ENCODE results near the gene GADD45G. TPM values are rescaled to one million over a fixed set of nuclear protein-coding genes. Genes with fewer than 3 reads are reported as not detected.

GADD45G gene
- polyA plus RNA-seq, 3 donors = 1.1 to 9.0 (median 1.3) TPM

- Mint-ChIP-seq H3K27ac (no peak overlapping the region), H3K4me1 (no peaks in the 10 kb centered on the region), H3K36me3 (no peaks in the 10 kb centered on the region), H3K9me3 (peaks cover 0 to 7% (median 0%) of the 10 kb centered on the region in 7 donors), H3K4me3 (no peak overlapping the region), H3K27me3 (ENCODE audit: low read depth in 3 of 3) (peaks cover 5 to 12% (median 8%) of the 10 kb centered on the region in 3 donors)
- Histone ChIP-seq H3K27me3 (ENCODE audit: control insufficient read depth in 2 of 2, insufficient read depth in 2 of 2, low read length in 2 of 2) (no peaks in the 10 kb centered on the region), H3K4me1 (ENCODE audit: control insufficient read depth in 1 of 2, insufficient read depth in 2 of 2, low read length in 2 of 2) (no peaks in the 10 kb centered on the region), H3K4me2 (replicated peaks; ENCODE audit: extremely low read depth, low read length, poor library complexity, severe bottlenecking) (no peak overlapping the region), H4K20me1 (ENCODE audit: insufficient read depth, low read length) (no peaks in the 10 kb centered on the region), H2AFZ (ENCODE audit: insufficient read depth, low read depth, low read length, poor library complexity, severe bottlenecking) (no peak overlapping the region), H3K36me3 (replicated peaks in 1 of 2; ENCODE audit: control insufficient read depth in 1 of 2, insufficient read depth in 2 of 2, low read length in 2 of 2) (no peaks in the 10 kb centered on the region), H3K27ac (ENCODE audit: low read depth in 1 of 2, low read length in 2 of 2) (no peak overlapping the region), H3K9me3 (replicated peaks in 1 of 2; ENCODE audit: control insufficient read depth in 1 of 2, insufficient read depth in 1 of 2, low read length in 2 of 2) (no peaks in the 10 kb centered on the region), H3K4me3 (replicated peaks in 1 of 3; ENCODE audit: low read depth in 2 of 3, low read length in 3 of 3) (no peak overlapping the region), H3K79me2 (ENCODE audit: insufficient read depth, low read length) (no peaks in the 10 kb centered on the region), H3K9ac (ENCODE audit: insufficient read depth, low read length, poor library complexity, severe bottlenecking) (no peak overlapping the region)
- intact Hi-C loops (cut with micrococcal nuclease) = no loop called here
- 100% methylated on average over 1 of the region's 8 CpGs for WGBS (ENCODE audit: insufficient coverage)
- DNase-seq = no peak
- TF ChIP-seq CTCF (IDR thresholded peaks at IDR 0.05) = no peak
These were observed 41.6 kb downstream of the GADD45G start for GRCh38 chr9:89646189-89646939.

GRCh38 chr9:89647366-89648128, 42.7 kb downstream of the GADD45G start:
- DNase-seq = no peak
- Histone ChIP-seq H3K9me3 (replicated peaks in 1 of 2; ENCODE audit: control insufficient read depth in 1 of 2, insufficient read depth in 1 of 2, low read length in 2 of 2) (no peaks in the 10 kb centered on the region), H4K20me1 (ENCODE audit: insufficient read depth, low read length) (no peaks in the 10 kb centered on the region), H3K4me1 (ENCODE audit: control insufficient read depth in 1 of 2, insufficient read depth in 2 of 2, low read length in 2 of 2) (no peaks in the 10 kb centered on the region), H3K27me3 (ENCODE audit: control insufficient read depth in 2 of 2, insufficient read depth in 2 of 2, low read length in 2 of 2) (no peaks in the 10 kb centered on the region), H3K4me2 (replicated peaks; ENCODE audit: extremely low read depth, low read length, poor library complexity, severe bottlenecking) (no peak overlapping the region), H2AFZ (ENCODE audit: insufficient read depth, low read depth, low read length, poor library complexity, severe bottlenecking) (no peak overlapping the region), H3K27ac (ENCODE audit: low read depth in 1 of 2, low read length in 2 of 2) (no peak overlapping the region), H3K36me3 (replicated peaks in 1 of 2; ENCODE audit: control insufficient read depth in 1 of 2, insufficient read depth in 2 of 2, low read length in 2 of 2) (no peaks in the 10 kb centered on the region), H3K4me3 (replicated peaks in 1 of 3; ENCODE audit: low read depth in 2 of 3, low read length in 3 of 3) (no peak overlapping the region), H3K9ac (ENCODE audit: insufficient read depth, low read length, poor library complexity, severe bottlenecking) (no peak overlapping the region), H3K79me2 (ENCODE audit: insufficient read depth, low read length) (no peaks in the 10 kb centered on the region)
- Mint-ChIP-seq H3K4me1 (no peaks in the 10 kb centered on the region), H3K36me3 (no peaks in the 10 kb centered on the region), H3K9me3 (peaks cover 0 to 7% (median 0%) of the 10 kb centered on the region in 7 donors), H3K27ac (no peak overlapping the region), H3K4me3 (no peak overlapping the region), H3K27me3 (ENCODE audit: low read depth in 3 of 3) (peaks cover 8 to 16% (median 10%) of the 10 kb centered on the region in 3 donors)
- WGBS (ENCODE audit: insufficient coverage) = 92% methylated on average over 13 of the region's 15 CpGs
- no peak for TF ChIP-seq CTCF (IDR thresholded peaks at IDR 0.05)
- intact Hi-C loops (cut with micrococcal nuclease) = no loop called here
